ENCODE results near the gene TTN. TPM values are rescaled to one million over a fixed set of nuclear protein-coding genes. Genes with fewer than 3 reads are reported as not detected.

The TTN gene
- total and polyA plus RNA-seq, 2 of the 4 experiments (the other 2 are of a cell fraction), result 0.02 to 0.18 TPM

DNA sequence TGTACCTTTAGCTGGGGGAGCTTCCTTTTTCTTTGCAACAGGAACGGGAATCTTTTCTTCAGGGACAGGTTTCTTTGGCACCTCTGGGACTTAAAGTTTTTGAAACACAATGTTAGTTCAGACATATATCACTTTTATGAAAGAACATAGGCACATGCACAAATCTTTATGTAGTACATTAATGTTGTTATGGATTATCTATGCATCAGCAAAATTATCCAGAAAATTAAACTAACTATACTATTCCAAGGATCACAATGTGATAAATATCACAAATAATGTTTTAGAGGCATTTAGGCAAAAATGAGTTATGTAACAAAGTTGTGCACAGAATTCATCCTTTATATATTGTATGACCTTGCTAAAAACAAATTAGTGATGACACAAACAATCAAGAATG, 117.4 kb downstream of the TTN start:
- Histone ChIP-seq H2AK9ac (replicated peaks; ENCODE audit: low read depth, low read length, poor library complexity) (no peak overlapping the region), H3K79me1 (ENCODE audit: low read depth in 1 of 2, low read length in 2 of 2) (no peaks in the 10 kb centered on the region), H2BK5ac (ENCODE audit: low read depth, low read length, poor library complexity, severe bottlenecking) (no peak overlapping the region), H3K9me1 (ENCODE audit: insufficient read depth, low read length) (no peaks in the 10 kb centered on the region), H2AK5ac (ENCODE audit: low read depth, low read length) (no peak overlapping the region), H3K4me2 (ENCODE audit: low read depth, low read length) (no peak overlapping the region), H4K91ac (ENCODE audit: insufficient read depth, low read depth, low read length) (no peak overlapping the region), H3K14ac (replicated peaks; ENCODE audit: low read depth, low read length) (no peak overlapping the region), H3K56ac (ENCODE audit: extremely low read depth, insufficient read depth, low read length) (no peak overlapping the region), H4K5ac (ENCODE audit: low read depth, low read length) (no peak overlapping the region), H3K4me1 (ENCODE audit: control insufficient read depth, insufficient read depth, low read length) (no peaks in the 10 kb centered on the region), H3K18ac (ENCODE audit: low read depth, low read length) (no peak overlapping the region), H2BK120ac (ENCODE audit: low read depth, low read length) (no peak overlapping the region), H3K23ac (ENCODE audit: low read depth, low read length) (no peak overlapping the region), H3K27ac (ENCODE audit: insufficient read depth, low read length) (no peak overlapping the region), H3K9ac (ENCODE audit: low read depth, low read length) (no peak overlapping the region), H2BK20ac (ENCODE audit: low read depth, low read length) (no peak overlapping the region), H3K36me3 (ENCODE audit: control insufficient read depth, insufficient read depth, low read length) (no peaks in the 10 kb centered on the region), H3K4ac (ENCODE audit: low read depth, low read length) (no peak overlapping the region), H4K8ac (ENCODE audit: low read depth in 2 of 2, low read length in 2 of 2) (no peak overlapping the region), H3K4me3 (ENCODE audit: insufficient read depth, low read depth, low read length) (no peak overlapping the region), H3K9me3 (ENCODE audit: control insufficient read depth, insufficient read depth, low read length) (no peaks in the 10 kb centered on the region), H4K20me1 (ENCODE audit: insufficient read depth, low read length) (no peaks in the 10 kb centered on the region), H2BK15ac (ENCODE audit: low read depth, low read length) (no peak overlapping the region), H3K27me3 (ENCODE audit: control insufficient read depth, insufficient read depth, low read length) (no peaks in the 10 kb centered on the region), H2AFZ (replicated peaks; ENCODE audit: low read length, poor library complexity) (no peak overlapping the region)
- no peak for DNase-seq
- intact Hi-C loops (cut with micrococcal nuclease), result no loop called here
- in situ Hi-C loops (cut with MboI; ENCODE audit: low sequenced_read_pairs), result no loop called here
- BruUV-seq (replicated peaks), result no TSS peak
- TF ChIP-seq MAZ (IDR thresholded peaks at IDR 0.05; ENCODE audit: borderline replicate concordance, low read depth, low read length) (no peak), CEBPB (IDR thresholded peaks at IDR 0.05; ENCODE audit: low read depth, low read length) (no peak), FOS (IDR thresholded peaks at IDR 0.05; ENCODE audit: low read depth, low read length) (no peak), RCOR1 (IDR thresholded peaks at IDR 0.05; ENCODE audit: insufficient replicate concordance, low read length) (no peak), POLR2A (IDR thresholded peaks at IDR 0.05; ENCODE audit: low read depth, low read length) (no peak), RAD21 (IDR thresholded peaks at IDR 0.05; ENCODE audit: low read length) (no peak), MXI1 (IDR thresholded peaks at IDR 0.05; ENCODE audit: borderline replicate concordance, low read depth, low read length) (no peak), NFE2L2 (IDR thresholded peaks at IDR 0.05; ENCODE audit: low read depth, low read length) (no peak), RFX5 (IDR thresholded peaks at IDR 0.05; ENCODE audit: low read depth, low read length) (no peak), CHD1 (IDR thresholded peaks at IDR 0.05; ENCODE audit: low read depth, low read length) (no peak)
- TF ChIP-seq, protein P1, sequence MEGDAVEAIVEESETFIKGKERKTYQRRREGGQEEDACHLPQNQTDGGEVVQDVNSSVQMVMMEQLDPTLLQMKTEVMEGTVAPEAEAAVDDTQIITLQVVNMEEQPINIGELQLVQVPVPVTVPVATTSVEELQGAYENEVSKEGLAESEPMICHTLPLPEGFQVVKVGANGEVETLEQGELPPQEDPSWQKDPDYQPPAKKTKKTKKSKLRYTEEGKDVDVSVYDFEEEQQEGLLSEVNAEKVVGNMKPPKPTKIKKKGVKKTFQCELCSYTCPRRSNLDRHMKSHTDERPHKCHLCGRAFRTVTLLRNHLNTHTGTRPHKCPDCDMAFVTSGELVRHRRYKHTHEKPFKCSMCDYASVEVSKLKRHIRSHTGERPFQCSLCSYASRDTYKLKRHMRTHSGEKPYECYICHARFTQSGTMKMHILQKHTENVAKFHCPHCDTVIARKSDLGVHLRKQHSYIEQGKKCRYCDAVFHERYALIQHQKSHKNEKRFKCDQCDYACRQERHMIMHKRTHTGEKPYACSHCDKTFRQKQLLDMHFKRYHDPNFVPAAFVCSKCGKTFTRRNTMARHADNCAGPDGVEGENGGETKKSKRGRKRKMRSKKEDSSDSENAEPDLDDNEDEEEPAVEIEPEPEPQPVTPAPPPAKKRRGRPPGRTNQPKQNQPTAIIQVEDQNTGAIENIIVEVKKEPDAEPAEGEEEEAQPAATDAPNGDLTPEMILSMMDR (conservative IDR thresholded peaks at IDR 0.05; ENCODE audit: low read depth, low read length), result no peak
- TF ChIP-seq, protein P2, sequence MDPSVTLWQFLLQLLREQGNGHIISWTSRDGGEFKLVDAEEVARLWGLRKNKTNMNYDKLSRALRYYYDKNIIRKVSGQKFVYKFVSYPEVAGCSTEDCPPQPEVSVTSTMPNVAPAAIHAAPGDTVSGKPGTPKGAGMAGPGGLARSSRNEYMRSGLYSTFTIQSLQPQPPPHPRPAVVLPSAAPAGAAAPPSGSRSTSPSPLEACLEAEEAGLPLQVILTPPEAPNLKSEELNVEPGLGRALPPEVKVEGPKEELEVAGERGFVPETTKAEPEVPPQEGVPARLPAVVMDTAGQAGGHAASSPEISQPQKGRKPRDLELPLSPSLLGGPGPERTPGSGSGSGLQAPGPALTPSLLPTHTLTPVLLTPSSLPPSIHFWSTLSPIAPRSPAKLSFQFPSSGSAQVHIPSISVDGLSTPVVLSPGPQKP (IDR thresholded peaks at IDR 0.05; ENCODE audit: borderline replicate concordance, low read depth, low read length), result no peak
- TF ChIP-seq, protein P3, sequence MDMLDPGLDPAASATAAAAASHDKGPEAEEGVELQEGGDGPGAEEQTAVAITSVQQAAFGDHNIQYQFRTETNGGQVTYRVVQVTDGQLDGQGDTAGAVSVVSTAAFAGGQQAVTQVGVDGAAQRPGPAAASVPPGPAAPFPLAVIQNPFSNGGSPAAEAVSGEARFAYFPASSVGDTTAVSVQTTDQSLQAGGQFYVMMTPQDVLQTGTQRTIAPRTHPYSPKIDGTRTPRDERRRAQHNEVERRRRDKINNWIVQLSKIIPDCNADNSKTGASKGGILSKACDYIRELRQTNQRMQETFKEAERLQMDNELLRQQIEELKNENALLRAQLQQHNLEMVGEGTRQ (IDR thresholded peaks at IDR 0.05; ENCODE audit: low read depth, low read length), result no peak
- ChIA-PET CTCF (interaction anchor here (0.7 to 1.2 kb wide), 3 partner anchors 8 to 12 kb away, joined by 3 to 4 read pairs (median 3); no protein-coding TSS in a partner anchor), POLR2A (ENCODE audit: unreplicated experiment) (no interaction called here)
- dilution Hi-C loops (cut with HindIII; ENCODE audit: low sequenced_read_pairs, unreplicated experiment), result no loop called here
- no CpG with 5 or more reads among the region's 1 CpG for WGBS, 2 experiments (ENCODE audit: extremely low coverage in 2 of 2, insufficient read length in 1 of 2)
- no peak for ATAC-seq (ENCODE audit: low read depth)

Data from IMR-90 (cell line).